SH-SY5Y (cell line): Measurements from ENCODE around the gene RSL24D1.

Experiments
- GATA2 ChIP-seq: IDR thresholded peaks from 2 replicates; pipeline ENCODE4 v1.6.1; 2011; ENCODE audit warnings: mild to moderate bottlenecking, low read depth, low read length
- GATA3 ChIP-seq: IDR thresholded peaks from 2 replicates; pipeline ENCODE4 v1.6.1; 2011; ENCODE audit warnings: low read depth, mild to moderate bottlenecking, low read length, moderate library complexity

GRCh38 chr15:55240125-55240760, 43.5 kb upstream of the RSL24D1 start:
- TF ChIP-seq GATA2 (no peak), GATA3 (no peak)
